Prostate gland (tissue), 2 donors: ENCODE data around the gene GID8. TPM values are rescaled to one million over a fixed set of nuclear protein-coding genes. Genes with fewer than 3 reads are reported as not detected.

ENCODE experiments used
- DNase-seq: peaks from one replicate; pipeline ENCODE4 v3.0.0-alpha.2; 2019; ENCODE audit warnings: low spot score
- H3K27ac ChIP-seq, 2 donors: fragments of 200-600 bp; sonication (generic); 2 replicates each; pipeline ENCODE4 v1.5.1; 2017 to 2019
- H3K27me3 ChIP-seq: fragments of 200-600 bp; sonication (generic); replicated peaks from 2 replicates; pipeline ENCODE4 v1.5.1; 2019; ENCODE audit not compliant: insufficient read depth
- H3K36me3 ChIP-seq, 2 donors: fragments of 200-600 bp; sonication (generic); 1 replicate in 1 of 2; 2 replicates in 1 of 2; pipeline versions ENCODE4 v1.5.1 to v1.8.1; 2017 to 2019
- H3K4me1 ChIP-seq: fragments of 200-600 bp; sonication (generic); replicated peaks from 2 replicates; pipeline ENCODE4 v1.5.1; 2019
- H3K4me3 ChIP-seq, 2 donors: fragments of 200-600 bp; sonication (generic); 2 replicates each; pipeline ENCODE4 v1.5.1; 2017 to 2019
- H3K9me3 ChIP-seq: fragments of 200-600 bp; sonication (generic); 2 replicates; pipeline ENCODE4 v1.5.1; 2017
- POLR2A ChIP-seq: fragments of 450-650 bp; IDR thresholded peaks from one replicate; pipeline ENCODE4 v1.6.1; 2016; ENCODE audit warnings: antibody characterized with exemption, mild to moderate bottlenecking
- POLR2AphosphoS5 ChIP-seq: sonication (generic); formaldehyde crosslinking; IDR thresholded peaks from one replicate; pipeline ENCODE4 v1.6.1; 2017; ENCODE audit warnings: antibody characterized with exemption
- WGBS: methylation state at CpG from one replicate; pipeline ENCODE4 v1.1.5; 2018; 5-methylcytosine and 5-hydroxymethylcytosine counted together
- intact Hi-C: fragments of 100-400 bp; cut with DNase I; formaldehyde crosslinking; loops from one replicate; pipeline ENCODE4 v1.14.2; 2022
- total RNA-seq, 2 donors: library from RNA; depleted of rRNA; stranded (reverse); fragments of >200 nt; gene quantifications; one replicate each; pipeline ENCODE4 v1.1.0, GENCODE V29; 2016
- TF ChIP-seq, protein P1 (sequence below), 4 experiments: fragments of 200-600 bp in 2 of 4; fragments of 450-650 bp in 2 of 4; sonication (generic) in 2 of 4; IDR thresholded peaks; 1 replicate in 3 of 4; 2 replicates in 1 of 4; pipeline ENCODE4 v1.5.1; 2016 to 2019; ENCODE audit warnings: antibody characterized with exemption in 4 of 4, mild to moderate bottlenecking in 2 of 4, moderate library complexity in 2 of 4

Gene GID8
- total RNA-seq, 2 donors from 2014 or later: 38.7 to 42.7 TPM

- H3K9me3 ChIP-seq: no peaks in the 10 kb centered on the region
- WGBS: 43% methylated on average over 8 of the region's 8 CpGs
- DNase-seq: no peak
- no peaks in the 10 kb centered on the region for H3K27me3 ChIP-seq
- H3K4me1 ChIP-seq: peaks cover 15% of the 10 kb centered on the region
- peaks cover 9 to 13% of the 10 kb centered on the region in 2 donors for H3K36me3 ChIP-seq
- no peak overlapping the region for H3K4me3 ChIP-seq
- no peak overlapping the region for H3K27ac ChIP-seq
- no peak for TF ChIP-seq POLR2AphosphoS5
- TF ChIP-seq POLR2A: no peak
- TF ChIP-seq, protein P1, sequence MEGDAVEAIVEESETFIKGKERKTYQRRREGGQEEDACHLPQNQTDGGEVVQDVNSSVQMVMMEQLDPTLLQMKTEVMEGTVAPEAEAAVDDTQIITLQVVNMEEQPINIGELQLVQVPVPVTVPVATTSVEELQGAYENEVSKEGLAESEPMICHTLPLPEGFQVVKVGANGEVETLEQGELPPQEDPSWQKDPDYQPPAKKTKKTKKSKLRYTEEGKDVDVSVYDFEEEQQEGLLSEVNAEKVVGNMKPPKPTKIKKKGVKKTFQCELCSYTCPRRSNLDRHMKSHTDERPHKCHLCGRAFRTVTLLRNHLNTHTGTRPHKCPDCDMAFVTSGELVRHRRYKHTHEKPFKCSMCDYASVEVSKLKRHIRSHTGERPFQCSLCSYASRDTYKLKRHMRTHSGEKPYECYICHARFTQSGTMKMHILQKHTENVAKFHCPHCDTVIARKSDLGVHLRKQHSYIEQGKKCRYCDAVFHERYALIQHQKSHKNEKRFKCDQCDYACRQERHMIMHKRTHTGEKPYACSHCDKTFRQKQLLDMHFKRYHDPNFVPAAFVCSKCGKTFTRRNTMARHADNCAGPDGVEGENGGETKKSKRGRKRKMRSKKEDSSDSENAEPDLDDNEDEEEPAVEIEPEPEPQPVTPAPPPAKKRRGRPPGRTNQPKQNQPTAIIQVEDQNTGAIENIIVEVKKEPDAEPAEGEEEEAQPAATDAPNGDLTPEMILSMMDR (IDR thresholded peaks at IDR 0.05): no peak
- intact Hi-C loops: no loop called here
These were observed 22.9 kb upstream of the GID8 start for GRCh38 chr20:62914970-62915457.

- Histone ChIP-seq H3K4me3 (no peak overlapping the region), H3K9me3 (no peaks in the 10 kb centered on the region), H3K27me3 (no peaks in the 10 kb centered on the region), H3K4me1 (peaks cover 28% of the 10 kb centered on the region), H3K27ac (no peak overlapping the region), H3K36me3 (no peaks in the 10 kb centered on the region)
- WGBS: 68% methylated on average over 10 of the region's 10 CpGs
- intact Hi-C loops: no loop called here
- DNase-seq: no peak
- TF ChIP-seq, protein P1 (IDR thresholded peaks at IDR 0.05): no peak
- TF ChIP-seq POLR2A: no peak
- TF ChIP-seq POLR2AphosphoS5: no peak
These were observed 21.1 kb upstream of the GID8 start for GRCh38 chr20:62916703-62917476.

GRCh38 chr20:62917720-62918119 lies 20.2 kb upstream of the GID8 start:
- 72% methylated on average over 3 of the region's 3 CpGs for WGBS
- Histone ChIP-seq H3K4me1 (peaks cover 28% of the 10 kb centered on the region), H3K4me3 (no peak overlapping the region), H3K36me3 (no peaks in the 10 kb centered on the region), H3K27me3 (no peaks in the 10 kb centered on the region), H3K9me3 (no peaks in the 10 kb centered on the region), H3K27ac (no peak overlapping the region)
- DNase-seq: no peak
- intact Hi-C loops: no loop called here
- TF ChIP-seq POLR2A (no peak), POLR2AphosphoS5 (no peak)
- TF ChIP-seq, protein P1 (IDR thresholded peaks at IDR 0.05): no peak

DNA sequence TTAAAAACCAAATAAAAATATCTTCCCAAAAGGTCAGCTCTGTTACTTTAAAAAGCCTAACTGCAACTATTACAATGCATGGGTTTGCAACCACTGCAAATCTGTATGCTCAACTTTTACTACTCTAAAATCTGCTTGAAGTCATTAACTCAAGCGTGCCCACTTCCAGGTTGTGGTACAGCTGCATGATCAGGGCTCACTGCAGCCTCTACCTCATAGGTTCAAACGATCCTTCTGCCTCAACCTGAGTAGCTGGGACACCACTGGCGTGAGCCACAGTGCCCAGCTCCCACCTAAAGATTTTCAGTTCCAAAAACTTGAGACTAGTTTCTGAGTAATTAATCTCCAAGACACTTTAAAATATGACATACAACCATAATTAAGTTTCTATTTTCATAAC lies 19.8 kb upstream of the GID8 start:
- 54% methylated on average over 3 of the region's 3 CpGs for WGBS
- H3K9me3 ChIP-seq: no peaks in the 10 kb centered on the region
- intact Hi-C loops: no loop called here
- no peak overlapping the region for H3K4me3 ChIP-seq
- no peak for DNase-seq
- H3K27me3 ChIP-seq: no peaks in the 10 kb centered on the region
- peaks cover 32% of the 10 kb centered on the region for H3K4me1 ChIP-seq
- H3K36me3 ChIP-seq: no peaks in the 10 kb centered on the region
- H3K27ac ChIP-seq: no peak overlapping the region
- no peak for TF ChIP-seq POLR2AphosphoS5
- no peak for TF ChIP-seq POLR2A
- TF ChIP-seq, protein P1 (IDR thresholded peaks at IDR 0.05): no peak

GRCh38 chr20:62918831-62919230 lies 19.1 kb upstream of the GID8 start:
- H3K9me3 ChIP-seq: no peaks in the 10 kb centered on the region
- DNase-seq: no peak
- no peak overlapping the region for H3K4me3 ChIP-seq
- intact Hi-C loops: no loop called here
- H3K27me3 ChIP-seq: no peaks in the 10 kb centered on the region
- H3K36me3 ChIP-seq: no peaks in the 10 kb centered on the region
- peaks cover 38% of the 10 kb centered on the region for H3K4me1 ChIP-seq
- TF ChIP-seq POLR2A (no peak), POLR2AphosphoS5 (no peak)
- TF ChIP-seq, protein P1 (IDR thresholded peaks at IDR 0.05): no peak
- WGBS: 77% methylated on average over 6 of the region's 6 CpGs
- H3K27ac ChIP-seq: no peak overlapping the region
